Occipital lobe (tissue), 2 donors: ENCODE results near the gene CNPY1. TPM values are rescaled to one million over a fixed set of nuclear protein-coding genes. Genes with fewer than 3 reads are reported as not detected.

Source experiments
- DNase-seq: peaks from one replicate; lab custom pipeline; 2025; lab: John Stamatoyannopoulos, UW
- total RNA-seq: library from RNA; depleted of rRNA; stranded (reverse); fragments of >200 nt; gene quantifications from one replicate; pipeline ENCODE4 v1.2.3, GENCODE V29; 2014

Gene CNPY1
- total RNA-seq, 1 donor from 2014 or later = 0.16 TPM

DNA sequence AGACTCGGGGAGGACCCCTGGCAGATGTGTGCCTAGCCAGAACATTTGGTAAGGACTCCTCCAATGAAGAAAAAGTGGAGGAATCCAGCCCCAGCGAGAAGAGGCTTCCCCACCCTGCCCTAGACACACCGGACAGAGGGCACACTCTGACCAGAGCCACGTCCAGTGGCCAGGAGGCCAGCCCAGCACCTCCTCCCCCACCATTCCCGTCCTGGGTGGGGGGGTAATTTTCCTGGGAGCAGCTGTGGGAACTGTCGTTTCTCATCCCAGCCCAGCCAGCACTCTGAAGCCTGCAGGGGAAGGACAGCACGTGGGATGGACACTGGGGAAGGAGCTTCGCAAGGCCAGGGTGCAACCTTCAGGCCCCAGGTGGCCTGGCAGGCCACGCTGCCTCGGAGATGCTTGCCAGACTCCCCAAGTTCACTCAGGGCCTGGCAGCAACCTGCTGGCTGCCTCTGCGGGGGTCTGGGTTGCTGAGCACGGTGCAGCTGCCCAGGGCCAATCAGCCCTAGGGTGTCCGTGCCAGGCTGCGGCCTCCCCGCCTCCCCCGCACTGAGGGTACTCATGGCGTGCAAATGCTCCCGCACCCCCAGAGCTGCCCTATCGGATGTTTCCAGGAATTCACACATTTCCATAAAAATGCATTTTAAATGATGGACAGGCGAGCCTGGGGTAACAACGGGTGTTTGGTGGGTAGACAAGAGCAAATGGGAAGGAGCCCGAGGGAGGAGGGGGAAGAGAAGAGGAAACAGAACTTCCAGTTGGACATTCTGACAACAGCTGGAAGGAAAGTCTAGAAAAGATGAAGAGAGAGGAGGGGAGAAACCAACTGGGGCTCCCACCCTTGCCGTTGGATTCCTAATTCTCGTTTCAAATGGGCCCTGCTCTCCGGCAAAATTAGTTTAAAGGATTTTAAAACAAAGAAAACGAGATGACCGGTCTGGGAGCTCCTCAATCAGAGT, 90.3 kb downstream of the CNPY1 start:
- no peak for DNase-seq

DNA sequence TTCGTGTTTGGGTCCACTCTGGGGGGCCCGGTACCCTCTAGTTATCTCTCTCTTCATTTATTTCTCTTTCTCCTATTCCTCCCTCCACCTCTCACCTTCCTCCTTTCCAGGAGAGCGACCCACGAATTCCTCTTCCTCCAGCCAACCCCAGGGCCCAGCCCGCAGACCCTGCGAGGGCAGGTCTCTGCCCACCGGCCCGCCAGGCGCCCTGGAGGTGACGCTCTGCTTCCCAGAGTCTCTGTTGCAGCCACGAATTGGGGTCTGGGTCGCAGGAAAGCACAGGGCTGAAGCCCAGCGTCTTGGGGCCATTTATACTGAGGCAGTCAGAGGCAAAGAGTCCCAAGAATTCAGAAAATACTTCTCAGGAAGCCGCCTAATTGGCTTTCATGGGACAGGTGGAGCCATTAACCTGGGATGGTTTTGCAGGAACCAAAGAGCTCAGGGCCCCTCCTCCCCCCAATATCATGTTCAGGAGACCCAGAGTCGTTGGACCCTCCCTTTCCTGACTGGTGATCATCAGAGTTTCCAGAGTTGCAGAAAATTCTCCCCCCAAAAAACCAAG, 91.1 kb downstream of the CNPY1 start:
- no peak for DNase-seq

DNA sequence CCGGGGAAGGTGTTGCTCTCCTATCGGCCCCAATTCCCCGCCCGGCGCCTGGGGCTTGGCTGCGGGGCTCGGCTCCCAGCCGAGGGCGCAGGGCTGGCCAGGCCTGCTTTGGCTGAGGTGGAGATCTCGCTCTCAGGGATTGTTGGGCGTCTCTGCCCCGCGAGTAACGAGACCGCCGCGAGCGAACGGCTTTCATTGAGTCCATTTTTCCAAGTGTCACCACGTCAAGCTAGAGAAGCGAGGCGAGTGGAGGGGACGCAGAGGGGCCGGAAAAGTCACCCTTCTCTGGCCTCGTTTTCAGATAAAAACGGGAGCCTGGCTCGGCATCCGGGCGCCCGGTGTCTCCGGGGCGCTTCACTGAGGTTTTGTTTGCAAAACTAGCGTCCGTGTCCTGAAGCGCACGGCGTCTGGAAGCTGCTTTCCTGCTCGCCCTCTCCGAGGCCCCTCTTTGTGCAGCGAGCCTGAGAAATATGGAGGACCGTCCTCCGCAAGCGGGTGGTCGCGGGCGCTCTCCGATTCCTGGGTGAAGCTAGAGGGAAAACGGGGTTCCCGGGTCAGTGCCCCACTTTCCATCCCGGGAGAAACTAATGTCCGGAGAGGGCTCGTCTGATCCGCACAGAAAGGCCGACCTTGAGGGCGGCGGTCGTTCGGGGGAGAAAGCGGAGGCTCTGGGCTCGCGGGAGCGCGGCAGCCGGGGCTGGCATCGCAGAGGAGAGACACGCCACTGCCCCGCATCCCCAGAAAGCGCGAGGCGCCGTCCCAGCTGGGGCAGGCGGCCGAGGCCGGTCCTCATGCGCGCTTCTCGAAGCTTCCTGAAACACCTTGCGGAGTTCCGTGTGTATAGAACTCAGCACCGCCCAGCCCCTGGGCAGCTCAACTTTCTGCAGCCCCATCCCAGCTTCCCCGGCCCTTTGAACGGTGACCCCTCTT, 91.9 kb downstream of the CNPY1 start:
- DNase-seq = no peak

DNA sequence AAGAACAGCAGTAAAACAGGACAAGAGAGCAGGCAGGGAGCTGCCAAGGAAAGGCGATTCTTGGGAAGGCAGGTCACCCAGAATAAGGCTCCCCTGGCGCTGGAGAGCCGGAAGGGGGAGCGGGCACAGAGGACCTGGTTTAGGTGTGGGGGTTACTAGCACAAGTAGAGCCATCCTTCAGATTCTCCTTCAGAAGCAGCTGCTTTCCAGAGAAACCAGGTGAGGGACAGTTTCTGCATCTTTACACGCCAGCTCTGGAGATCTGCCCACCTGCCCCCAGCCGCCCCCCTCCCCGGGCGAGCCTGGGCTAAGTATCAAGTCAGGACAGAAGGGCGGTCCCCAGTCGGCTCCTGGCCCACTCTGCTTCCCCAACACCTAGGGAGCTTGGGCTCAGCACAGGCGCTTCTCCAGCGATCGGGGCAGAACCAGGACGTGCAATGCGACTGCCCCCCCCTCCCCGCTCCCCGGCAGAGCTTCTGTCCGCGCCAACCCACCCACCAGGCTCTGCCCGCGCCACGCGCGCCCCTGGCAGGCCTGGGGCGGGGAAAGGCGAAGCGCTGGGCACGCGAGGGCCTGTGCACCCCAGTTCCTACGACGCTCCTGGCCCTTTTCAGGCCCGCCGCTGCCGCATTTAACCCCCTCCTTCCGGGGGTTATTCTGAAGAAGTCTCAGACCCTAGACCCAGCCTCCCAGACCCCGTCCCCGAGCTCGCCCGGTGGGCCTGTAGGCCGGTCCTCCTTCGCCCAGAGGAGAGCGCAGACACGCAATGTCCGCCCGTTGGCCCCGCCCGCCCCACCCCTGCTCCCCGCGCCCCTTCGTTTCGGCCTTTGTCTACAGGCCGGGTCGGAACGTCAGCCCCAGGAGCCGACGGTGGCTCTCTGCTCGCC, 92.8 kb downstream of the CNPY1 start:
- DNase-seq = no peak

DNA sequence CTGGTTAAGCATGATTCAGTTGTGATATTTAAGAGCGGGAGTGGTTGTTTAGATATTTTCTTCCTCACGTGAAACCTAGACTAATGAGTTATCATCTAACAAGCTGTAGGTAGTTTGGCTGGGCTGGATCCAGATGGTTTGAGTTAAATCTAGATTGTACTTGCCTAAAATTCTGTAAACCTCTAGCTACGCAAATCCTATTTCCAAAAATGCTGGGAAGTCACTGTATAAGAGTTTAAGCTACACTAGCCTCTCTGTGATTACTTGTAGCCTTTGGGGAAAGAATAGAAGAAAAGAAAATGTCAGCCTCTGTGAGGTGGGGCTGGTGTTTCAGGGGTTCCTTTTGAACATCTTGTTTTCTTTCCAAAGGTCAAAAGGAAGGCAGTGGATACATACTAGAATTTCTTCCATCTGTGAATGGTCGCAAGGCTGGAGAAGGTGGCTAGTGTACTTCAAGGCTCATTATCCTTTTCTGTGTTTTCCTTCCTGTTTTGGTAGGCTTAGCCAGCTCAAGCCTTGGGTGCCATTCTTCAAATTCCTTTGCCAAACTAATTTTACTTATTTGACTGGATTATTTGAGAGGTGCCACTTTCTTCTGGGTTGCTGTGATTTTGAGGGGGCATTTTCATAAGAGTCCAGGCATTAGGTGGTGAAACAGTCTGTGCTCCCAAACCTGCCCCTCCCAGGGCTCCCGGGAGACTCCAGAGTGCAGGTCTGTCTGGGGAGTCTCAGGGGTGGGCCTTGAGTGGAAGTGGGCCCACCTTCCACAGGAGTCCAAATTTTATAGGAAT, 93.7 kb downstream of the CNPY1 start:
- no peak for DNase-seq

DNA sequence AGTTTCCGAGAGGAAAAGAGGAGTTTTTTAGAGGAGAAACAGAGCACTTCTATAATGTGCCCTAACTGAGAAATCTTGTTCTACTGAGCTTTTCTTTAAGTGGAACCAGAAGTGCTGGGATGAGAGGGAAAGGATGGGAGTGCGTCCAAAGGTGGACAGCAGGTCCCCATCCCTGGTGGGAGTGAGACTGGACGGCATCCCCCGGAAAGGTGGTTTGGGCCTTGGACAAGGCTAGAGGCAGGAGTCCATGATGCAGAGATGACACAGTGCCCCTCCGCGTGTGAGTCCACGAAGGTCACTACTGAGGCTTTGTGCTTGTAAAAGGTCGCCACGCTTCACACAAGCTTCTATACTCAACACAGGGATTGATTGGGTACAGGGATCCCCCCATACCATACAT, 94.5 kb downstream of the CNPY1 start:
- no peak for DNase-seq

Other genes with a start within 250 kb of the CNPY1 start
- 109 TPM for gene INSIG1, start 248.7 kb downstream of the CNPY1 start, total RNA-seq
- not detected for gene EN2, start 88.4 kb downstream of the CNPY1 start, total RNA-seq
- gene RBM33, start 98.1 kb upstream of the CNPY1 start, total RNA-seq = 41.6 TPM